HG03097 (cell line): ENCODE measurements around the gene SCUBE1.

ENCODE experiments used
- ATAC-seq: cut with Tn5 transposase; IDR thresholded peaks from one replicate; pipeline ENCODE4 v1.9.1; 2021; ENCODE audit not compliant: unreplicated experiment, low FRiP score

The SCUBE1 gene

DNA sequence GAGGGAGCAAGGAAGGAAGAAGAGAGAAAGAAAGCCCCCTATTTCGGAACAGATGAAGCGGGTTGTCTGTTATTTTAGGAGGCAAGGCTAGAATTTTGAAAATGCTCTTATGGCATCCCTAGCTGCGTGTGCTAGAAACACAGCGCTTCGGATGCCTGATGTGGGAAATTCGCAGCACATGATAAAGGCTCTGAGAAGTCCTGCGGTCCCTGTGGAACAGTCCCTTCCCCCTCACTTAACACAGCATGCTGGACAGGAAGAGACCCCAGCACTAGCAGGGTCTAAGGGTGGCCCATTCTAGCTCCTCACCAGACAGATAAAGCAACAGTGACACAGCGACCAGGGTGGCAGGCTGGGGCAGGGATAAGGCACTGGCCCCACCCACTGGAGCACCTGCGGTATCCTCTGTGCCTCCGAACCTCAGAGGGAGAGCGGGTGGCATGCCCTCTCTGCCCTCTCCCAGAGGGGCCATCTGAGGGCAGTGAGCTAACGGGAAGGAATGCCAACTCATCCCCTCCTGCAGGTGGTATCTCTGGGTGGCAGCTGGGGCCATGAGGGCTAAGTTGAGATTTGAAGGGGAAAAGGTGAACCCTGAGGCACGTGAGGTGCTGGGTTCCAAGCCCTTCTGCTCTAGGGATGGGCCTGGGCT, 75.7 kb downstream of the SCUBE1 start:
- no peak for ATAC-seq

DNA sequence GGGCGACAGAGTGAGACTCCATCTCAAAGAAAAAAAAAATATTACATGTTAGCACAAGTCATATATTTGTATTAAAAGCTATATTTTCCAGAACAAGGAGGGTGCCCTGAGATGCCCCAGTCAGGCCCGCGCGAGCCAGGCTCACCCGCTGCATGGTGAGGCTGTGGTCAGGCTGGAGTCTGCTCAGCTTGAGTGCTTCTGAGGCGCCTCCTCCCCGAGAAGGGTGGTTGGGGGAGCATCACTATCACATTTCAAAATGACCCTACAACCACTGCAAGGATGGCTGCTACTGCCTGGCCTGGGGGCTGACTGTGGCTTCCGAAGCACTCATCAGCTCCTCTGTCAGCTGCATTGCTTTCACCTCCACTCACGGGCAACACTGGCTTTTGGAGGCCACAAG, 77.1 kb downstream of the SCUBE1 start:
- no peak for ATAC-seq

DNA sequence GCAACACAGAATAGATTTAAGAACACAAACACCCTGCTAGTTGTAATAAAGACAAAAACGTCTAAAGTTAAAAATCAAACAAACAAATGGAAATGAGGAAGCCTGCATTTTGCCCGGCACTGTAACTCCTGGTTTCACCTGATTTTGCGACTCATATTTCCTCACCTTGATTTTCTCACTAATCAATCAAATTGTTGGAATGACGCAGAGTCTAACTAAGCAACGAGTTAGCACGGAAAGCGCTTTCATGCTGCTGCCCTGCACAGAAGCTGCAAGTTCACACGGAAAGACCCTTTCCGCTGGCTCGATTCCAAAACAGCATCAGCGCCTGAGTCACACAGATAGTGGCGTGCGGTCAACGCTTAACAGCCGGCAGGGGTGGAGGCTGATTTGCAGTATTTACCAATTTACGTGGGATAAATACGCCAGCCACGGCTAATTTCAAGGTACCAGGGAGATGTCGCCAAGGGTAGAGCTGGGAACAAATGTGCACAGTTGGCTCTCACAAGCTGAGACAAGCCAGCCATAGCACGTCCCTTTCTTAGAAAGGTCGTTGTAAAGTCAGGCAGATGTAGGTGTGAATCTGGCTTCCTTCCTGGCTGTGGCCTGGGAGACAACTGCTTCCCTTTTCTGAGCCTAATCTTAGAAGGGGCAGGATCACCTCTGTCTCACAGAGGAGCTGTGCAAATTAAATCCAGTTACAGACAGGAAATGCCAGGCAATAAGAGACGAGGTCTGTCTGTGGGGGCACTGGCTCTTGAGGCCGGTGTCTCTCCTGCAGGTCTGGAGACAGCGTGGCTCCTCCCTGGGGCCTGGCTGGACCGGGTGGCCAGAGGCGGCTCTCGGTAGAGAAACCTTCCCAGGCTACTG, 79.3 kb downstream of the SCUBE1 start:
- peak; percentile 56 for ATAC-seq

DNA sequence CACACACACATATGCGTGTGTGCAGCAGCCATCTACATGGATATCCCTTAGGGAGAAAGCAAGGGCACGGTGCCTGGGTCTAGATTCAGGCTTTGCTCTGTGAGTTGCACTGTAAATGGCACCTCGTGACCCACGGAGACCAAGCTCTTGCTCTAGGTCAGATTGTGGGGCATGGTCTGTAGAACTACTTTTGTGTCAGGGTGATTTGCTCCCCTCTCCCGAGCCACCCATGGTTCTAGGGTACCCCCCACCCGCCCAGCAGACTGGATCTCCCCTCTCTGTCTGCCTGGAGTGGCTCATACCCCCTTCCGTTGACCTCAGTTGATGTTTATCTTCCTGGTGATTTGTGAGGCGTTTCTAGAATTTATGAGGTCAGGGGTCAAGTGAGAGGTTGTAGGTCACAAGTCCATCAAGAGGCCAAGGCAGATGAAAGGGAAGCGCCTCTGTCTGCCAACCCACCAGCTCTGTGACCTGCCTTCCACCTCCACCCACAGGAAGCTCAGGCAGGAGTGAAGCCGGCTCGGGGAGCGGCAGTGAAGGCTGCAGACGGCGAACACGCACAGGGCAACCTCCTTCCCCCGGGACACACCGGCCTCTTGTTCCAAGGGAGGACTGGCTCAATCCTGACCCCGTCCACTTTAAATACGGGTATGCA, 80.1 kb downstream of the SCUBE1 start:
- no peak for ATAC-seq

DNA sequence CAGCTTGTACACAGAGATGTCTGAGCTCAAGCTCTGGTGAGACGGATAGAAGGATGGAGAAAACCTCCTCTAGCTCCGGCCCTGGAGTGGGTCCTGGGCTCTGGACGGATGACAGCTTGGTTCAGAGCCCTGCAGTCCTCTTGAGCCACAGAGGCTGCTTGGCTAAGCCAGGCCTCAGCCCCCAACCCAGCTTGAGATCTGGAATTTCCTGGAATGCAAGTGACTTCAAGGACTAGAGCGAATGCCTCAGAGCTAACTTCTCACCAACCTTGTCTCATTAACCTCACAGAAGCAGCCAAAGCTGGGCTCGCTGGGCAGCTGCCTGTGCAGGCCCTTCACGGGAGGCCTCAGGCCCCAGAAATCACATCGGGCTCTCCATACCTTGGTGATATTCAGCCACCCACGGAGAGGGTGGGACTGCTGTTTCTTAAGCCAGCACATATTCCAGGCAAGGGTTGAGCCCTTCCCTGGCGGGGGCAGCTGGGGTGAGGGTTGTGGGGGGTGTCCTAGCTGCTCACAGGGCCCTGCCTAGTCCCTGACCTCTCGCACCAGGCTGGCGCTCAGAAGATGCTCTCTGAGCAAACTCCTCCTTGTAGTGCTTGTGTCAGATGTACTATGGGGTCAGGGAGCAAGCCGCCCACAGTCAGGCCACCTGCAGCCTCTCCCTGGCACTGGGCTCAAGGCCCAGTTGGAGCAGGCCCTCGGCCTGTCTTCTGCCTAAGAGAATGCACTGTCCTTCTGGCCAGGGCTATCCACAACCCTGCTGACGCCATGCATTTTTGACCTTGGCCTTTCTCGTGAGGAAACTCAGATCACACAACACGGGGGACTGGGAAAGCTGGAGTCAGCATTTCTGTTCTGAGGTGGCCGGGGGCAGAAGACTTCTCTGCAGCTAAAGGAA, 82.6 kb downstream of the SCUBE1 start:
- ATAC-seq: no peak

DNA sequence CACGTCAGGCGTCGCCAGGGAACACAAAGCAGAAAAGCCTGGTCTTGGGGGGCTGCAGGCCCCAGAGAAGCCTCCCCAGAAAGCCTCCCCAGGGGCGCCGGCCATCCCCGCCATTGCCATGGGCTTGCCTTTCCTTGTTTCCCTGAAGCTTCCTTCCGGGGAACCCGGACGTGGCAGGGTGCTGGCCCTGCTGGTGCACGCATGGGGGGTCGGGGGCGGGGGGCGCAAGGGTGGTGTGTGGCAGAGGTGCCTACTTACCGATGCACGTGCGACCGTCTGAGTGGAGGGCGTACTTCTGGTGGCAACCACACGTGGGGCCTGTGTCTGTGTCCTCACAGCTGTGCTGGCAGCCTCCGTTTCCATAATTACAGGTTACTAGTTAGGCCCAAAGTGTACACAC, 85.2 kb downstream of the SCUBE1 start:
- ATAC-seq: no peak

DNA sequence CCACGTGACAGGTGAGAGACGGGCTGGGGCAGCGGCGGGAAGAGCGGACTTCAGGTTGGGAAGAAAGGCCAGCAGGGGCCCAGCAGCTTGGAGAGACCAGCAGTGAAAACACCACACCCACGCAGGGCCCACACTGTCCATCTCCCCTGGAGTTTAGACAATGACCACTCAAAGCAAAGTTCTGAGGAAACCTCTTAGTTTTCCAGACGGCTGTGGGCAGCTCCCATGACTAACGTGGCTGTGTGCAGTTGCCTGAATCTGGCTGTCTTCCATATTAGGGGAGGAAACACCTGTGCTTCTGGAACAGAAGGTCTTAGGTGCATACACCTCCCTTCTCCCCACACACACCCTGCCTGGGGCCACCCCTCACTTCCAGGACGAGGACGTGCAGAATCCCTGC, 85.6 kb downstream of the SCUBE1 start:
- ATAC-seq: no peak

DNA sequence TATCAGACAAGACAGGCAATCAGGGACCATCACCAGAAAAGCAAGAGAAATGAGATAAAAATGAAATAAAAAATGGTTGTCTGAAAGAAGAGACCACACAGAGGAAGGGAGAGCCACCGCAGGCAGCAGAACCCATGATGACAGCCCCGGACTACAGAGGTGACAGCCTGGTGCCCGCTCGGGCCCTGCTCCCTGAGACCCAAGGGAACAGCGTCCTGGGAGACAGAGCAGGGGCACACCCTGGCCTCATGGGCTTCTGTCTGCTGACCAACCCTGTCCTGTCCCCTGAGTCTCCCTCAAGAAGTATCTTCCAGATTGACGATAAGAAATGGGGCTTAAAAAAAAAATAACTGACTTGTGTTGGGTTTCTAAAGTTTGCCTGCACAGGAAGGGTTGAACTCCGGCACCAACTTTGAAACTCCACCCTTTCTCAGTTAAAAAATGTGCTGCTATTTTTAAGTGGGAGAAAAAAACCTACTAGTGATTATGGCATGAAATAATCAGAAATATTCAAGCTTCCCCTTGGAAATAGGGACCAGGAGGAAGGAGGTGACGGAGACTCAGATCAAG, 86.1 kb downstream of the SCUBE1 start:
- ATAC-seq: no peak

DNA sequence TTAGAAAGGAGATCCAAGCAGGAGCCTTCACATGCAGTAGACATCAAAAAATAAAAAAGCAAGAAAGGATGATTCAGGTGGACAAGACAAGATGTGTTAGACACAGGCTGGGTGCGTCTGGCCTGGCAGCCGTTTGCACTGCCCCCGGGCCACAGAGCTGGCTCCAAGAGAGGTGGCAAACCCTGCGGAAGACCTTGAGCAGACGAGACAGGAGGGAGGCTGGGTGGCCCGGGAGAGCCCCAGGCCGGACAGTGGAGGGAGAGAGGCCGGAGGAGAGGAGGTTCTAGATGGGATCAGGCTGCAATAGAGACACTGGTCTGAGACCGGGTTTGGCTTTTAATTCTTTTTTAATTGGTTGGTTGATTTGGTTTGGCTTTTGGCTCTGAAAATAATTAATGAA, 86.6 kb downstream of the SCUBE1 start:
- no peak for ATAC-seq

DNA sequence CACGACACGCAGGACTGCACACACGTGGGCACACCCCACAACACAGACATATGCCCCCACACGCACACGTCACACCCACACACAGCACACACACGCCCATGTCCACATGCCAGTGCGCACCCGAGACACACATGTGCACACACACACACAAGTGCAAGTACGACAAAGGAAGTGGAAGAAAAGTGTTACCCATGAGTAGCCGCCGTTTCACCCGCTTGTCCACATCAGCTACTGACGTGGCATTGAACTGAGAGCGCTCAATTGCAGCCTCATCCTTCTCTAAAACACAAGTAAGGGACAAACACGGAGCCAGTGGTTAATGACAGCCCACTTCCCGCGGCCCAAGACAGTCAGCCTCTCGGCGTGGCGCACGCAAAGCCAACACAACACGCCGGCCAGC, 87.9 kb downstream of the SCUBE1 start:
- ATAC-seq: no peak

DNA sequence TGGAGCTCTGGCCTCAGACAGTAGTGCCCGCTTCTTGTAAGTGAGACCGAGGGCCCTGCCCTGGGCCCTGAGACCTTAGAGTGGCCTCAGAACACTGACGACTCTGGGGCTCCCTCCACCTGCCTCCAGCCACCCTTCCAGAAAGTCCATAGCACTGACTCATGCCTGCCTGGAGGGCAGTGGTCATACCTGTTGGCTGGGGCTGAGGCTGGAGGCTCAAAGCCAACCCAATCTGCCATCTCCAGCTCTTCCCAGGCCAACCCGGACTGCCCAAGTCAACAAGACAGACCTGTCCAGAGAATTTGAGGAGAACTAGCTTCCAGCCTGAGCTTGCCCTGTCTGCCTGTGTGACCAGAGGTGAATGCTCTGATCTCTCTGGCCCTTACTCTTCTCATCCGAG, 89.3 kb downstream of the SCUBE1 start:
- no peak for ATAC-seq

DNA sequence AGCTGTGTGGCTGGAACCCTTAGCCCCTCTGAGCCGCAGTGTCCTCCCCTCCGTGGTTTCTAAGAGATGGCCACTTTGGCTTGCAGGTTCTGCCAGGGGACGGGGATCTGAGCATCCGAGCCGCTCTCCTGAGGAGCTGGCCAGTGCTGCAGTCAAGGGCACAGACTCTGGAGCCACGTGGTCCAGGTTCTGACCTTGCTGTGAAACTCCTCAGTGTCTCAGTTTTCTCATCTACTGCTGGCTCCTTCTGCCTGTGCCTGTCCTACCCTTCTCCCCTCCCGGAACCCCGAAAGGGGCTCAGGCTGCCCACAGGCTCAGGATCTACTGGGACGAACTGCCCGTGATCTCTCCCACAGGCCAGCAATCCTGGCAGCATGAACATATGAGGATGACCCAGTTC, 90.9 kb downstream of the SCUBE1 start:
- ATAC-seq: no peak

DNA sequence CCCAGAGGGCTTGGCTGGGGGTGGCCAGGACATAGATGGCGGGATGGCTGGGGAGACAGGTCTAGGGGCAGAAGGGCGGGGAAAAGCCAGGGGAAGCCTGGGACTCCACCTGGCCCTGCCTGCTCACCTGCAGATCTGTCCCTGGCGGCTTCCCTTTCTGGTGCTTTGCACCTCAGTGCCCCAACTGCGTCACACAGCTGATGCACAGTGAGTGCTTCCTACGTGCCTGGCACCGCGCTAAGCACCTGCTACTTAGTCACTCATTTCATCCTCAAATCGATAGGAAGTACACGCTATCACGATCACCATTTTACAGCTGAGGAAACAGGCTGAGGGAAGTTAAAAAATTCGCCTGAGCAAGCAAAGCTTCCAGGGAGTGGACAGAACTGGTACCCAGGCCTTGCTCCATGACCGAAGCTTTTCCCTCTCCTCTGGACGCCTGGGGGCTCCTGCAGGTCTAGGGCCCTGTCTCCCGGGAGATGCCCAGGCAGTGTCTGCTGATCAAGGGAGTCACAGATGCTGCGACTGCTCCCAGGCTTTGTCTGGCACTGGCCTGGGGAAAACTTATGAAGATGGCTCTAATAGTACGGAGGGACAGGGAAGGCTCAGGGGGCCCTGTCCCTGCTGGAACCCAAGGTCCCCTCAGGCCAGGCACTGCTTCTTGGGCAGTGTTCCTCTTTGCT, 93.2 kb downstream of the SCUBE1 start:
- ATAC-seq: no peak

DNA sequence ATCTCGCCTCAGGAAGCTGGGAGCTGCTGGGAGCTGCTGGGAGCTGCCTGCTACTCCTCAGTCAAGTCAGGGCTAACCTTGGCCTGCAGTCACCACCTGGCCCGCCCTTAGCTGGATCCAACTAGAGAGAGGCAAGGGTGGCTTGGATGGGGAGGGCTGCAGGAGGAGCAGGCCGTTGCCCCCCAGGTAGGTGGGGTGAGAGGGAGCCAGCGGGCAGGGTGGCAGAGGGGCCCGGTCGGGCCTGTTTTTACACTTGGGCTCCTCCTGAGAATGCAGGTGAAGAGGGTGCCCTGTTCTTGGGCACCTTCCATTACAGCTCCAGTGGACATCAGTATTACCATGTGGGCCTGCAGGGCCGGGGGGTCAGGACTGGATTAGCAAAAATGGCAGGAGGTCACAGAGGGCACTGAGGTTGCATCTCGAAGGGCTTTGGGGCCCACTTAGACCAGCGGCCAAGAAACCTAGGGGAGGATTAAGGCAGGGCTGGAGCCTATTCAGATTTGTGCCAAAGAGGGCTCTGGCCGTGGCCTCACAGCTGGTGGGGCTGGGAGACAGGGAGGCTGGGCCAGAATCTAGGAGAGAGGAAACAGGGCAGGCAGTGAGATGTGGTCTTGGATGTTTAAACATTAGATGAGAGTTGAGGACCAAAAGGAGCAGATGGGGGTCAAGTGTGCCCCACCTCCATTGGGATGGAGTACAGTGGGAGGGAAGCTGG, 95.5 kb downstream of the SCUBE1 start:
- ATAC-seq: no peak

DNA sequence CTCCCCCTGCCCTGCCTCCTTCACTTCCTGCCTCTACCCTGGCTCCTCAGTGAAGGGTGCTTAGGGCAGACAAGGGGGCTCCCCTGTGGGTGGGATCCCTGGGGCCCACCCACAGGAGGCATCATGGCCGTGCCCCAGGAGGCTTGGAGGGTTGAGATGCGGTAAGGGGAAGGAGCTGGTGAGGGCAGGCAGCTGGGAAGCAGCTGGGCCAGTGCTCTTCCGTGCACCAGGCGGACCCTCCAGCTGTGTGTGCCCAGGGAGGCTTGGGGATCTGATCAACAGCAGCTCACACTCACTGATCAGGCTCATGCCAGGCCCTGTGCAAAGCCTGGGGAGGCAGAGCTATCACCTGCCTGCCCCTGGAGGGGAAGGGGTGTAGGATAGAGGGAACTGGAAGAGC, 97.0 kb downstream of the SCUBE1 start:
- ATAC-seq: no peak

DNA sequence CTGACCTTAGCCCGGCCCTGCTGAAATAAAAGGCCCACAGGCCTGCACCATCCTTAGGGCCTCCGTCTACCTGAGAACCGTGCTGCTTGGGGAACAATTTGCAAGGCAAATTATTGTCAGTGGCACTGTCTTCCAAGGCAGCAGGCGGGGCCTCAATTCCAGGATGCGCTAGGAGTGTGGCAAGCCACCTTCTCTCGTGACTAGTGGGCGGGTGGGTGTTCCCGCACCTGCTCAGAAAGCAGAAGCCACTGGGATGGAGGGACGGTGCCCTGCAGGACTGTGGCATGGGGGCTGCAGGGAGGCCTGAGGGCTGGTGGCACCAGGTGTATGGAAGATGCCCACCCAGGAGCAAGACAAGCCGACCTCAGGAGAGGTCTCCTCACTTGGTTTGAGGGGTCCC, 97.5 kb downstream of the SCUBE1 start:
- ATAC-seq: no peak

DNA sequence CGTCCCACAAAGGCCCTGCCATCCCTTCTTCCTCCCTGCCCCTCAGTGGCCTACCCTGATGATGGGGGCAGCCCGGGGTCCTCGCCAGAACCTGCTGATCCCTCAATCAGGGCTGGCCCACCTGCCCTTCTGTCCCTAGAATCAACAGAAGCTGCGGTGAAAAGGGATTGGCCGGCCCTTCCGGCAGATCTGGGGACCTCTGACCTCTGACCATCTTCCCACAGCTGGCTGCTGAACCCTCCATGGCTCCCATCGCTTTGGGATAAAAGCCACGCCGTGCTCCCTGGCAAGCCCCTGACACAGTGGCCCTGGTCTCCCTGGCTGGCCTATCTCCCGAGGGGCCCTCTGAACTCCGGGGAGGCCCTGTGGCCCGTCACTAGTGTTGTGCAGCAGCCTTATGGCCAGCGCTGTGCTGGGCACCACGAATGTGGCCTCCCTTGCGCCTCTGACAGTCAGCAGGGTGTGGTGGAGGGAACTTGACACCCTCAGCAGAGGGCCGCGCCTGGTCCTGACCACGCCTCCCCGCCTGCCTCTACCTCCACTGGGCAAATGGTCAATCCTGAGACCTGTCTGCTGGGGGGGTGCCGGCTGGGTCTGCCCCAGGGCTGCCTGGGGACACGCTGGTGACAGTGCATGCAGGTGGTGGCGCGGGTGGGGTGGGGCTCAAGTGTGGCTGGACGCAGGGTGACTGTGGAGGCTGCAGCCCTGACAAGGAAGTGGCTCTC, 98.2 kb downstream of the SCUBE1 start:
- no peak for ATAC-seq

DNA sequence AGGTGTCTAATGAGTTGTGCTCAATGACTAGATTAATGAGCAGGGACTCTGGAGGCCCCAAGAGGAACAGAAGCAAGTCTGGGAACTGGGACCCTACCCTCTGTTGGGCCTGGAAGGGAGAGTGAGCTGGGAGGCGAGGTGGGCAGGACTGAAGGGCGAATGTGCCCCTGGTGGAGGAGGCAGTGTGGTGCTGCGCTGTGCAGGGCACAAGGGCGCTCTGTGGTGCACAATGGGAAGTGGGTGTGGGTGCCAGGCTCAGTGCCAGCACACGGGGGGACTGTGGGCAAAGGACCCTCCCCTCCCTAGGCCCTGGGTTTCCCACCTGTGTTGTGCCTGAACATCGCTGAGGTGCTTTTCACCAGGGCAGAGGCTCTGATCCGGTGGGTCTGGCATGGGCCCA, 98.8 kb downstream of the SCUBE1 start:
- no peak for ATAC-seq

DNA sequence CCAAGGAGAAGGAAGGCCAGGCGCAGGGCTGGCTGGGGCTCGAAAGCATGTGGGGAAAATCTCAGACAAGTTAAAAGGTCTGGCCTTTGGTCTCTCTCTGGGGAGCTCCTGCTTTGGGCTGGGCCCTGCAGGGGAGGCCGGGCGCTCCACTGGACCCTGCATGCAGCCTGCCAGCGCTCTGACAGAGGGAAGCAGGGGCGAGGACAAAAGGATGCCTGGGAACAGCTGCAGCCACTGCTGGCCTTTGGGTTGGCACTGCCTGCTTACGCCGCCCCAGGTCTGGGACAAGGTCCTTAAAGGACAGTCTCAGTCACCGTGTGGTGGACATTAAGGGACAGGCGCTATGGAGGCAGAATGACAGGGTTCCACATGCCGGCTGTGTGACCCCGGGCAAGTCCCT, 99.8 kb downstream of the SCUBE1 start:
- ATAC-seq: no peak
